ENCODE results near the gene IL17C. TPM values are rescaled to one million over a fixed set of nuclear protein-coding genes. Genes with fewer than 3 reads are reported as not detected.
A peak's percentile ranks its signal among the peaks of the same experiment; 100 is the strongest.

IL17C gene
- total RNA-seq, 1 experiment from 2014 or later, result 0.31 TPM

GRCh38 chr16:88626646-88627045 lies 11.7 kb upstream of the IL17C start:
- Mint-ChIP-seq H3K9me3 (no peaks in the 10 kb centered on the region; a peak in 2 of 5 replicates), H3K4me1 (peaks cover 0 to 20% of the 10 kb centered on the region in 2 experiments; a peak in 3 of 4 replicates), H3K4me3 (no peak overlapping the region), H3K36me3 (ENCODE audit: insufficient read depth in 1 of 3, low read depth in 3 of 3) (peaks cover 24 to 79% (median 72%) of the 10 kb centered on the region in 3 experiments; a peak in 6 of 7 replicates), H3K27ac (peak overlapping the region in 2 of 3 experiments; percentile 30 to 73; a peak in 3 of 7 replicates), H3K27me3 (ENCODE audit: low read depth) (no peaks in the 10 kb centered on the region)
- Histone ChIP-seq H3K4me1 (ENCODE audit: insufficient read depth, low read length) (no peaks in the 10 kb centered on the region), H3K23ac (ENCODE audit: insufficient read length, low read depth, low read length) (no peak overlapping the region), H2AK5ac (ENCODE audit: insufficient read length, low read length) (no peak overlapping the region), H3K23me2 (ENCODE audit: insufficient read length, low read depth, low read length, poor library complexity, severe bottlenecking) (no peaks in the 10 kb centered on the region), H2BK120ac (ENCODE audit: low read depth, low read length, poor library complexity, severe bottlenecking) (no peak overlapping the region), H3K56ac (ENCODE audit: insufficient read length, low read depth, low read length) (no peak overlapping the region), H3K9ac (ENCODE audit: extremely low read depth, insufficient read length, low read length) (no peak overlapping the region), H2AFZ (ENCODE audit: low read length) (no peak overlapping the region), H2BK20ac (ENCODE audit: low read depth, low read length, poor library complexity, severe bottlenecking) (no peak overlapping the region), H3K18ac (ENCODE audit: insufficient read length, low read depth, low read length) (no peak overlapping the region), H3K27me3 (ENCODE audit: insufficient read depth, low read length) (no peaks in the 10 kb centered on the region), H2BK15ac (ENCODE audit: low read depth, low read length) (no peak overlapping the region), H3K27ac (ENCODE audit: insufficient read length, low read depth, low read length) (peak overlapping the region; percentile 38), H3K4ac (ENCODE audit: low read depth, low read length) (no peak overlapping the region), H4K20me1 (ENCODE audit: control insufficient read depth, insufficient read depth, insufficient read length) (no peaks in the 10 kb centered on the region), H3K14ac (ENCODE audit: insufficient read depth, low read length) (no peak overlapping the region), H3K79me2 (ENCODE audit: insufficient read depth, low read length) (no peaks in the 10 kb centered on the region), H3T11ph (ENCODE audit: low read length) (no peak overlapping the region), H4K91ac (ENCODE audit: insufficient read length, low read depth, low read length) (no peak overlapping the region), H3K9me3 (ENCODE audit: control insufficient read depth, low read depth, low read length) (no peaks in the 10 kb centered on the region), H4K8ac (replicated peaks; ENCODE audit: insufficient read length, low read depth, low read length) (no peak overlapping the region), H3K79me1 (ENCODE audit: insufficient read depth, low read depth, low read length, poor library complexity, severe bottlenecking) (no peaks in the 10 kb centered on the region), H4K5ac (ENCODE audit: insufficient read length, low read depth, low read length) (no peak overlapping the region), H2BK12ac (ENCODE audit: insufficient read length, low read depth, low read length) (no peak overlapping the region), H3K4me2 (ENCODE audit: insufficient read depth, insufficient read length, low read length) (no peak overlapping the region), H2BK5ac (ENCODE audit: insufficient read length, low read length) (no peak overlapping the region)
- no peak for TF ChIP-seq CTCF (conservative IDR thresholded peaks at IDR 0.05)
- no CpG with 5 or more reads among the region's 9 CpGs for WGBS (ENCODE audit: extremely low coverage, insufficient read length, low lambda C conversion rate)
- DNase-seq, result no peak

Measured in H9 (cell line).